Pericardium fibroblast (primary cell): ENCODE results near the gene CNGA3. TPM values are rescaled to one million over a fixed set of nuclear protein-coding genes. Genes with fewer than 3 reads are reported as not detected.

Source experiments
- total RNA-seq: library from RNA; depleted of rRNA; stranded (reverse); fragments of >200 nt; gene quantifications from 2 replicates; pipeline ENCODE4 v1.2.3, GENCODE V29; 2015

The CNGA3 gene
- total RNA-seq, result not detected in 2 replicates

GRCh38 chr2:98346311-98347236 lies at the start of gene CNGA3:
TSS of gene CNGA3 (plus strand) at chr2:98346456. CDS start at chr2:98369976, 23,520 bp downstream.

GRCh38 chr2:98444436-98445176 lies 98.3 kb downstream of the CNGA3 start, which contains the start of gene INPP4A:
TSS of gene INPP4A (plus strand) at chr2:98444858. CDS start at chr2:98520049, 75,191 bp downstream.

Other genes starting within 250 kb of the CNGA3 start
- gene INPP4A, start 98.4 kb downstream of the CNGA3 start, total RNA-seq, result 9.9 and 10.5 TPM in 2 replicates